ENCODE measurements around the gene MASP2. TPM values are rescaled to one million over a fixed set of nuclear protein-coding genes. Genes with fewer than 3 reads are reported as not detected.

Gene MASP2
- total and polyA plus RNA-seq, 2 donors (not counting 1 experiment from before 2014, with no cell fraction given) = not detected

DNA sequence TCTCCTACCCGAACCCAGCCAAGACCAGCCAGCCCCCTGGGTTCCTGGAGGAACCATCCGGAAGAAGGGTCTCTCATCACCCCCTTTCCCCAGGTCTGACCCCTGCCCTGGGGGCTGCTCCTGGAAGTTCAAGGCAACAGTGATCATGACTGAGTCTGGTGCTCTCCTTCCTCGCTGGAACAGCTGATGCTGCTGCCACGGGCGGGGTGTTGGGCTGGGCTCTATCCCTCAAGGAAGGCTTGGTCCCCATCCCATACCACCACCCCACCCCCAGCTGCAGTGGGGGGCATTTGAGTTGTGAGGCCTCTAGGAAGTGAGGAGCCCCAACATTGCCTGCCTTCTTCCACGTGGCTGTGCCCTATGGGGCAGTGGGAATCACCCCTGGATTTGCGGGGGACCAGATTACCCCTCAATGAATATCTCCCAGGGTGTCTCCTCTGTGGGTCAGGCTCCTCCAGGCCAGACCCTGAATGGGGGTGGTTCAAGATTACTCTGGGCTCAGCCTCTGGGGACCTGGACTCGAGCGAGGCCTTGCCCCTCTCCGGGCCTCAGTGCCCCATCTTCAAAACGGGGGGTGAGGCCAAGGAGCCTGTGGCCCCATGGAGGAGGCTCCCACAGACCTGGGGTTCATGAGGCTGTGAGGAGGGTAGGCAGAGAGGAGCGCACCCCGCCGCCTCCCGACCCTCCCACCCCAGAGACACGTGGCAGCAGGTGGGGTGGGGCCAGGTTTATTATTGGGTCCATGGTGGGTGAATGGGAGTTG lies 2.8 kb downstream of the MASP2 start:
- TF ChIP-seq, protein P1, sequence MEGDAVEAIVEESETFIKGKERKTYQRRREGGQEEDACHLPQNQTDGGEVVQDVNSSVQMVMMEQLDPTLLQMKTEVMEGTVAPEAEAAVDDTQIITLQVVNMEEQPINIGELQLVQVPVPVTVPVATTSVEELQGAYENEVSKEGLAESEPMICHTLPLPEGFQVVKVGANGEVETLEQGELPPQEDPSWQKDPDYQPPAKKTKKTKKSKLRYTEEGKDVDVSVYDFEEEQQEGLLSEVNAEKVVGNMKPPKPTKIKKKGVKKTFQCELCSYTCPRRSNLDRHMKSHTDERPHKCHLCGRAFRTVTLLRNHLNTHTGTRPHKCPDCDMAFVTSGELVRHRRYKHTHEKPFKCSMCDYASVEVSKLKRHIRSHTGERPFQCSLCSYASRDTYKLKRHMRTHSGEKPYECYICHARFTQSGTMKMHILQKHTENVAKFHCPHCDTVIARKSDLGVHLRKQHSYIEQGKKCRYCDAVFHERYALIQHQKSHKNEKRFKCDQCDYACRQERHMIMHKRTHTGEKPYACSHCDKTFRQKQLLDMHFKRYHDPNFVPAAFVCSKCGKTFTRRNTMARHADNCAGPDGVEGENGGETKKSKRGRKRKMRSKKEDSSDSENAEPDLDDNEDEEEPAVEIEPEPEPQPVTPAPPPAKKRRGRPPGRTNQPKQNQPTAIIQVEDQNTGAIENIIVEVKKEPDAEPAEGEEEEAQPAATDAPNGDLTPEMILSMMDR (conservative IDR thresholded peaks at IDR 0.05 in 1 of 2, IDR thresholded peaks at IDR 0.05 in 1 of 2; ENCODE audit: low read depth in 1 of 2, low read length in 2 of 2) = no peak
- no peak for TF ChIP-seq EZH2 (IDR thresholded peaks at IDR 0.05; ENCODE audit: low read length, missing control alignments)
- H2AFZ ChIP-seq (ENCODE audit: low read length) = no peak overlapping the region

GRCh38 chr1:11042995-11043874 lies 3.8 kb downstream of the MASP2 start:
- Histone ChIP-seq H3K9me3 (ENCODE audit: control insufficient read depth, insufficient read depth, low read depth, low read length) (no peaks in the 10 kb centered on the region), H3K36me3 (ENCODE audit: control insufficient read depth, insufficient read depth, low read length) (no peaks in the 10 kb centered on the region), H3K9ac (ENCODE audit: insufficient read depth, low read length) (no peak overlapping the region), H3K27ac (ENCODE audit: insufficient read depth, low read length) (no peak overlapping the region), H3K27me3 (ENCODE audit: control insufficient read depth, insufficient read depth, low read length) (peaks cover 6% of the 10 kb centered on the region), H2AFZ (ENCODE audit: low read length) (no peak overlapping the region), H3K79me2 (ENCODE audit: control insufficient read depth, insufficient read depth, low read length) (no peaks in the 10 kb centered on the region), H3K4me3 (replicated peaks in 1 of 4; ENCODE audit: control extremely low read depth in 1 of 4, insufficient read depth in 1 of 4, low read depth in 3 of 4, low read length in 4 of 4) (no peak overlapping the region), H3K4me1 (ENCODE audit: control insufficient read depth, extremely low read depth, insufficient read depth, low read length) (no peaks in the 10 kb centered on the region), H3K4me2 (ENCODE audit: extremely low read depth, insufficient read depth, low read length) (no peak overlapping the region), H4K20me1 (ENCODE audit: control insufficient read depth, extremely low read depth, insufficient read depth, low read length) (no peaks in the 10 kb centered on the region)
- no peak for TF ChIP-seq EZH2 (IDR thresholded peaks at IDR 0.05; ENCODE audit: low read length, missing control alignments)
- TF ChIP-seq, protein P1 (conservative IDR thresholded peaks at IDR 0.05 in 1 of 2, IDR thresholded peaks at IDR 0.05 in 1 of 2; ENCODE audit: low read depth in 1 of 2, low read length in 2 of 2) = no peak
- no peak for DNase-seq (ENCODE audit: low read depth in 2 of 2)

More for the DNA sequence above, 2.8 kb downstream of the MASP2 start:
- DNase-seq (ENCODE audit: low read depth in 2 of 2) = no peak
- H3K36me3 ChIP-seq (ENCODE audit: control insufficient read depth, insufficient read depth, low read length) = no peaks in the 10 kb centered on the region
- H3K27me3 ChIP-seq (ENCODE audit: control insufficient read depth, insufficient read depth, low read length) = no peaks in the 10 kb centered on the region
- no peak overlapping the region for H3K4me3 ChIP-seq (replicated peaks in 1 of 4; ENCODE audit: control extremely low read depth in 1 of 4, insufficient read depth in 1 of 4, low read depth in 3 of 4, low read length in 4 of 4)
- no peaks in the 10 kb centered on the region for H3K79me2 ChIP-seq (ENCODE audit: control insufficient read depth, insufficient read depth, low read length)
- no peaks in the 10 kb centered on the region for H4K20me1 ChIP-seq (ENCODE audit: control insufficient read depth, extremely low read depth, insufficient read depth, low read length)
- H3K9ac ChIP-seq (ENCODE audit: insufficient read depth, low read length) = no peak overlapping the region
- H3K9me3 ChIP-seq (ENCODE audit: control insufficient read depth, insufficient read depth, low read depth, low read length) = no peaks in the 10 kb centered on the region
- H3K4me2 ChIP-seq (ENCODE audit: extremely low read depth, insufficient read depth, low read length) = no peak overlapping the region
- no peak overlapping the region for H3K27ac ChIP-seq (ENCODE audit: insufficient read depth, low read length)
- H3K4me1 ChIP-seq (ENCODE audit: control insufficient read depth, extremely low read depth, insufficient read depth, low read length) = no peaks in the 10 kb centered on the region

DNA sequence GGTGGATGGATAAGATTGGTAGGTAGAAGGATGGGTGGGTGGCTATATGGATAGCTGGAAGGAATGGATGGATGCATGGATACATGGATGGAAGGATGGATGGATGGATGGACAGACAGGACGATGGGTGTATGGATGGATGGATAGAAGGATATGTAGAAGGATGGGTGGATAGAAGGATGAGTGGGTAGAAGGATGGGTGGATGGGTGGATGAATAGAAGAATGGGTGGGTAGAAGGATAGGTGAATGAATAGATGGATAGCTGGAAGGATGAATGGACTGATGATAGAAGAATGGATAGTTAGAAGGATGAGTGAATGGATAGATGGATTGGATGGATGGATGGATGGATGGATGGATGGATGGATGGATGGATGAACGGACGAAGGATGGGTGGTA lies 5.0 kb downstream of the MASP2 start:
- DNase-seq (ENCODE audit: low read depth in 2 of 2) = no peak
- no peaks in the 10 kb centered on the region for H3K36me3 ChIP-seq (ENCODE audit: control insufficient read depth, insufficient read depth, low read length)
- H3K79me2 ChIP-seq (ENCODE audit: control insufficient read depth, insufficient read depth, low read length) = no peaks in the 10 kb centered on the region
- H3K27me3 ChIP-seq (ENCODE audit: control insufficient read depth, insufficient read depth, low read length) = peaks cover 6% of the 10 kb centered on the region
- H3K9me3 ChIP-seq (ENCODE audit: control insufficient read depth, insufficient read depth, low read depth, low read length) = no peaks in the 10 kb centered on the region
- no peak overlapping the region for H3K9ac ChIP-seq (ENCODE audit: insufficient read depth, low read length)
- TF ChIP-seq, protein P1 (conservative IDR thresholded peaks at IDR 0.05 in 1 of 2, IDR thresholded peaks at IDR 0.05 in 1 of 2; ENCODE audit: low read depth in 1 of 2, low read length in 2 of 2) = no peak
- TF ChIP-seq EZH2 (IDR thresholded peaks at IDR 0.05; ENCODE audit: low read length, missing control alignments) = no peak
- H3K4me1 ChIP-seq (ENCODE audit: control insufficient read depth, extremely low read depth, insufficient read depth, low read length) = no peaks in the 10 kb centered on the region
- no peaks in the 10 kb centered on the region for H4K20me1 ChIP-seq (ENCODE audit: control insufficient read depth, extremely low read depth, insufficient read depth, low read length)
- no peak overlapping the region for H3K27ac ChIP-seq (ENCODE audit: insufficient read depth, low read length)
- no peak overlapping the region for H3K4me2 ChIP-seq (ENCODE audit: extremely low read depth, insufficient read depth, low read length)
- H3K4me3 ChIP-seq (replicated peaks in 1 of 4; ENCODE audit: control extremely low read depth in 1 of 4, insufficient read depth in 1 of 4, low read depth in 3 of 4, low read length in 4 of 4) = no peak overlapping the region
- no peak overlapping the region for H2AFZ ChIP-seq (ENCODE audit: low read length)

Data from fibroblast of lung (primary cell).